Large intestine (tissue), 12 donors: ENCODE results near the gene PON3. TPM values are rescaled to one million over a fixed set of nuclear protein-coding genes. Genes with fewer than 3 reads are reported as not detected.

Experiments used
- DNase-seq, 2 donors: peaks; one replicate each; pipeline versions ENCODE4 v3.0.0 to v3.0.0-alpha.2; 2013
- H3K27ac ChIP-seq: one replicate; pipeline ENCODE4 v1.5.1; 2013; ENCODE audit warnings: low read length
- H3K27me3 ChIP-seq: 2 replicates; pipeline ENCODE4 v1.6.1; 2013; ENCODE audit warnings: low read length; ENCODE audit not compliant: control insufficient read depth, insufficient read depth
- H3K36me3 ChIP-seq: 2 replicates; pipeline ENCODE4 v1.6.1; 2013; ENCODE audit warnings: low read length; ENCODE audit not compliant: control insufficient read depth, insufficient read depth
- H3K4me1 ChIP-seq: one replicate; pipeline ENCODE4 v1.6.1; 2013; ENCODE audit warnings: low read length; ENCODE audit not compliant: control insufficient read depth, insufficient read depth
- H3K4me3 ChIP-seq: one replicate; pipeline ENCODE4 v1.5.1; 2013; ENCODE audit warnings: low read length
- H3K9me3 ChIP-seq: one replicate; pipeline ENCODE4 v1.6.1; 2013; ENCODE audit warnings: mild to moderate bottlenecking, low read depth, low read length, moderate library complexity; ENCODE audit not compliant: control insufficient read depth
- WGBS: methylation state at CpG from one replicate; pipeline ENCODE4 v1.1.5; 2013; ENCODE audit warnings: low lambda C conversion rate; ENCODE audit not compliant: insufficient coverage; 5-methylcytosine and 5-hydroxymethylcytosine counted together
- long read RNA-seq, 11 donors: transcript quantifications; one replicate each; lab custom pipeline, GENCODE V29; 2026
- polyA plus RNA-seq: library from polyadenylated mRNA; unstranded; fragments of 120-200 nt; gene quantifications from one replicate; pipeline ENCODE4 v1.2.1, GENCODE V29; 2013

The PON3 gene
- polyA plus RNA-seq, result 10.6 TPM
- long read RNA-seq, donor 1, partial matches to known transcripts, result 0 of 2 reads
- long read RNA-seq, donor 1, other reads (novel, unspliced or antisense), result 0 of 2 reads
- long read RNA-seq, donor 2, transcript PON3-201 (9 exons, 1,105 nt), result major isoform, 13 of 14 reads
- long read RNA-seq, donor 2, partial matches to known transcripts, result 0 of 14 reads
- long read RNA-seq, donor 2, other reads (novel, unspliced or antisense), result 0 of 14 reads
- long read RNA-seq, donor 3, partial matches to known transcripts, result 0 of 10 reads
- long read RNA-seq, donor 3, other reads (novel, unspliced or antisense), result 0 of 10 reads
- long read RNA-seq, donor 4, partial matches to known transcripts, result 0 of 1 reads
- long read RNA-seq, donor 4, other reads (novel, unspliced or antisense), result 0 of 1 reads
- long read RNA-seq, donor 5, result 0 reads
- long read RNA-seq, donor 6, partial matches to known transcripts, result 0 of 1 reads
- long read RNA-seq, donor 6, other reads (novel, unspliced or antisense), result 0 of 1 reads
- long read RNA-seq, donor 7, result 0 reads
- long read RNA-seq, donor 8, partial matches to known transcripts, result 0 of 4 reads
- long read RNA-seq, donor 8, other reads (novel, unspliced or antisense), result 0 of 4 reads
- long read RNA-seq, donor 9, transcript PON3-201 (9 exons, 1,105 nt), result major isoform, 5 of 6 reads
- long read RNA-seq, donor 9, partial matches to known transcripts, result 0 of 6 reads
- long read RNA-seq, donor 9, other reads (novel, unspliced or antisense), result 0 of 6 reads
- long read RNA-seq, donor 10, partial matches to known transcripts, result 0 of 4 reads
- long read RNA-seq, donor 10, other reads (novel, unspliced or antisense), result 0 of 4 reads
- long read RNA-seq, donor 11, partial matches to known transcripts, result 0 of 3 reads
- long read RNA-seq, donor 11, other reads (novel, unspliced or antisense), result 0 of 3 reads

GRCh38 chr7:95396136-95397032 is at the start of gene PON3:
TSS of gene PON3 (minus strand) at chr7:95396375. CDS start at chr7:95396350, 25 bp downstream.
- Histone ChIP-seq H3K4me1 (no peaks in the 10 kb centered on the region), H3K9me3 (no peaks in the 10 kb centered on the region), H3K27me3 (no peaks in the 10 kb centered on the region), H3K36me3 (no peaks in the 10 kb centered on the region), H3K4me3 (peak within 1 kb of the TSS; percentile 55), H3K27ac (peak within 1 kb of the TSS; percentile 59)
- peak; percentile 31 to 87 for DNase-seq
- no CpG with 5 or more reads among the region's 68 CpGs for WGBS

- WGBS, result 83% methylated on average over 1 of the region's 2 CpGs
- Histone ChIP-seq H3K27me3 (no peaks in the 10 kb centered on the region), H3K4me1 (peaks cover 18% of the 10 kb centered on the region), H3K27ac (no peak overlapping the region), H3K9me3 (no peaks in the 10 kb centered on the region), H3K4me3 (no peak overlapping the region), H3K36me3 (no peaks in the 10 kb centered on the region)
- DNase-seq, result no peak
Observed at GRCh38 chr7:95444796-95445195, 48.6 kb upstream of the PON3 start.

GRCh38 chr7:95441042-95441823 is 45.1 kb upstream of the PON3 start:
- WGBS, result no CpG with 5 or more reads among the region's 7 CpGs
- peak; percentile 82 to 93 for DNase-seq
- peaks cover 32% of the 10 kb centered on the region for H3K4me1 ChIP-seq
- no peaks in the 10 kb centered on the region for H3K27me3 ChIP-seq
- H3K27ac ChIP-seq, result peak overlapping the region; percentile 77
- no peak overlapping the region for H3K4me3 ChIP-seq
- no peaks in the 10 kb centered on the region for H3K36me3 ChIP-seq
- H3K9me3 ChIP-seq, result no peaks in the 10 kb centered on the region

- Histone ChIP-seq H3K27me3 (no peaks in the 10 kb centered on the region), H3K27ac (peak overlapping the region; percentile 77), H3K4me3 (no peak overlapping the region), H3K9me3 (no peaks in the 10 kb centered on the region), H3K36me3 (no peaks in the 10 kb centered on the region), H3K4me1 (peaks cover 37% of the 10 kb centered on the region)
- WGBS, result no CpG with 5 or more reads among the region's 3 CpGs
- peak; percentile 78 to 91 for DNase-seq
Observed at GRCh38 chr7:95440394-95441038, 44.3 kb upstream of the PON3 start.

- Histone ChIP-seq H3K27me3 (no peaks in the 10 kb centered on the region), H3K4me1 (peaks cover 44% of the 10 kb centered on the region), H3K4me3 (no peak overlapping the region), H3K27ac (no peak overlapping the region), H3K36me3 (peaks cover 5% of the 10 kb centered on the region), H3K9me3 (no peaks in the 10 kb centered on the region)
- DNase-seq, result no peak
- WGBS, result 0% methylated on average over 1 of the region's 4 CpGs
Observed at GRCh38 chr7:95436407-95436806, 40.2 kb upstream of the PON3 start.

GRCh38 chr7:95435422-95435780 is 39.2 kb upstream of the PON3 start:
- peak overlapping the region; percentile 97 for H3K27ac ChIP-seq
- H3K9me3 ChIP-seq, result no peaks in the 10 kb centered on the region
- peak overlapping the region; percentile 68 for H3K4me3 ChIP-seq
- DNase-seq, result no peak
- WGBS, result no CpG with 5 or more reads among the region's 9 CpGs
- no peaks in the 10 kb centered on the region for H3K27me3 ChIP-seq
- peaks cover 46% of the 10 kb centered on the region for H3K4me1 ChIP-seq
- H3K36me3 ChIP-seq, result peaks cover 5% of the 10 kb centered on the region

GRCh38 chr7:95434557-95435421 is 38.6 kb upstream of the PON3 start, which contains the start of gene PON2:
TSS of gene PON2 (minus strand) at chr7:95435028. CDS start at chr7:95434951, 77 bp downstream.
- H3K4me1 ChIP-seq, result peaks cover 43% of the 10 kb centered on the region
- H3K27ac ChIP-seq, result peak within 1 kb of the TSS; percentile 97
- H3K36me3 ChIP-seq, result peaks cover 5% of the 10 kb centered on the region
- H3K4me3 ChIP-seq, result peak within 1 kb of the TSS; percentile 68
- WGBS, result 0% methylated on average over 2 of the region's 58 CpGs
- no peaks in the 10 kb centered on the region for H3K27me3 ChIP-seq
- H3K9me3 ChIP-seq, result no peaks in the 10 kb centered on the region
- DNase-seq, result peak; percentile 82 to 94

GRCh38 chr7:95433952-95434556 is 37.9 kb upstream of the PON3 start:
- 54% methylated on average over 3 of the region's 6 CpGs for WGBS
- no peaks in the 10 kb centered on the region for H3K27me3 ChIP-seq
- DNase-seq, result no peak
- no peaks in the 10 kb centered on the region for H3K9me3 ChIP-seq
- H3K27ac ChIP-seq, result peak overlapping the region; percentile 97
- peaks cover 5% of the 10 kb centered on the region for H3K36me3 ChIP-seq
- H3K4me1 ChIP-seq, result peaks cover 39% of the 10 kb centered on the region
- peak overlapping the region; percentile 68 for H3K4me3 ChIP-seq
